GM19193 (cell line): ENCODE data around the gene GARIN3.

ENCODE experiments used
- POLR2A ChIP-seq: IDR thresholded peaks from 4 replicates; pipeline ENCODE4 v1.6.1; 2011; ENCODE audit not compliant: insufficient read depth, insufficient read length; ENCODE audit errors: extremely low read depth

Gene GARIN3

DNA sequence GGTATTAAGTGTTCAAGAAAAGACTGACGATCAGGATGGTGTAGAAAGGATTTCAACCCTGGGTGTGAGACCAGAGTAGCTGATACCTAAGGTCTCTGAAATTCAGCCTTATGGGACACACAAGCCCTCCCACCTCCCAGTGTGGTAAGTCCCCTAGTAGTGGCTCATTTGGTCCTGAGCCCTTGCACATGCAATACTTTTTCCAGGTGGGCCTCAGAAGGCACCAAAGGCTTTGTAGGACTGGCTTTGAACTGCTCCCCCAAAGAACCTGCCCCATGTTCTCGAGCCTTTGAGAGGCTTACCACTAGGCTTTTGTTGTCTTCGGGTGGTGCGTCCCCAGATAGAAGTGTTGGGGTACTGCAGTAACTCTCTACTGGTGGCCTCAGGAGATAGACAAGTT is 803 bp downstream of the GARIN3 start:
- no peak for TF ChIP-seq POLR2A

DNA sequence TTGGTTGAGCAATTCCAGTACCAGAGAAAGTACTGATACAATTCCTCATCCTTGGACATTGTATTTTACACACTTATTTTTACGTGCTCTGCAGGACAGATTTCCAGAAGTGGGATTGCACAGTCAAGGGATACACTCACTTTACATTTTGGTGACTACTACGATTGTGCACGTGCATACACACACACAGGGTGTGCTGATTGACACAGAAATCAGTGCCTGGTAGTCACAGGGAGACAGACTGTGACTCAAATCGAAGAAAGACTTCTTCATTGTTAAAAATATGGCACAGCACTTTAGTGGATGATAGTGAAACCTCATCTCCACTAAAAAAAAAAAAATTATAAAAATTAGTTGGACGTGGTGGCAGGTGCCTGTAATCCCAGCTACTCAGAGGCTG is 1.5 kb downstream of the GARIN3 start:
- no peak for TF ChIP-seq POLR2A

DNA sequence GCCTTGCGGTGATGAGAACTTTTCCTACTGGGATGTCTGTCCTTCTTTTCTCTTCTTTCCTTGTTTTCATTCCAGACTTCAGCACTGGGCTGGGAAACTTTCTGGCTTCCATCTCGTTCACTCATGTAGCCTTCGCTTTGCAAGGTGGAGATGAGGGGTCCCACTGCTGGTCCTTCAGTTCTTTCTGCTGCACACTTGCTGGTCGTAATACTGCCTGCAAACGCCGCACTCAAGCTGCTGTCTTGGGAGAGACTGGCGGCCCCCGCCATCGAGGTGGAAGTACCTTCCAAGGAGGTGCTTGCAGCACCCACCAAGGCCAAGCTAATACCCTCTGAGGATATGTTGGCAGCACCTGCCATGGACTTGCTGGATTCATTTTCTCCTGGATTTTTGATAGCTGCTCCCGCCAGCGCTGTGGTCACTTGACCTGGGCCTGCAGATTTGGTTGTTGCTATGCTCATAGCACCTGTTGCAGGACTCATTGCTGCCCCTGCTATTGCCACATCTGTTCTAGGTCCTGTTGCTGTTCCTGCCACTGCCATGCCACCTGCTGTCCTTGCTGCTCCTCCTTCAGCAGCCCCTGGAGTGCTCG is 3.0 kb downstream of the GARIN3 start:
- no peak for TF ChIP-seq POLR2A

DNA sequence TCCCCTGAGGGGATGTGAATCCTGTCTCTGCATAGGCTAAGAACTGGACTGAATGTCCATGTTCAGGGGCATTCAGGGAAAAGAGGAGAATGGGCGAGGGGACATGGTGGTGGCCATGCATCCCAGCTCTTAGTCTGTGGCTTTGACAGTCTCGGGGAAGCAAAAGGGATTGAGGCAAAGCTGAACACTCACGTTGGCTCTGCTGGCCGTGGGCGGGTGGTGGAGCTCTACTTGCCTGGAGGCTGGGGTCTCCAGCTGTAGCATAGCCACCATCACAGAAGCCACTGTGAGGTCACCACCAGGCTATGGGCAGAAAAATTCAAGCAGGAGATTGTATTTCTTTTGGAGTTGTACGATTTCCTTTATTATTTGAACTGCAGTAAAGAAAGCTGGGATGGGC is 4.1 kb downstream of the GARIN3 start:
- TF ChIP-seq POLR2A: no peak

DNA sequence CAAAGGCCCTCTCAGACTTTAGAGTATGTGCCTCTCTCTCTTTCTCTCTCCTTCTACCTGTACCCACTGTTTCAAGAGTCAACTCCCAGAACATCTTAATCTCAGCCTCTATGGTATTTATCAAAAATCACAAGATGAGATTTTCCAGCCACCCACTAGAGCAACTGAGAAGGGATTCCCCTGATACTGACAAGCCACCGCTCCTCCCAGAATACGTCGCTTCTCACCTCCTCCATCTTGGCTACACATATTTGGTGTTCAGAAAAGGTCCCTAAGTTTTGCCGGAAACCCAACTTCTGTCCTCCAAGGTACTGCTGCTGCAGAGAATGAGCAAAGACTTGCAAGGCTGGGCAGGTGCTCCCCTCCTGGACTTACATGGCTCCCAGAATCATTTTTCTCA is 6.1 kb downstream of the GARIN3 start:
- TF ChIP-seq POLR2A: no peak

DNA sequence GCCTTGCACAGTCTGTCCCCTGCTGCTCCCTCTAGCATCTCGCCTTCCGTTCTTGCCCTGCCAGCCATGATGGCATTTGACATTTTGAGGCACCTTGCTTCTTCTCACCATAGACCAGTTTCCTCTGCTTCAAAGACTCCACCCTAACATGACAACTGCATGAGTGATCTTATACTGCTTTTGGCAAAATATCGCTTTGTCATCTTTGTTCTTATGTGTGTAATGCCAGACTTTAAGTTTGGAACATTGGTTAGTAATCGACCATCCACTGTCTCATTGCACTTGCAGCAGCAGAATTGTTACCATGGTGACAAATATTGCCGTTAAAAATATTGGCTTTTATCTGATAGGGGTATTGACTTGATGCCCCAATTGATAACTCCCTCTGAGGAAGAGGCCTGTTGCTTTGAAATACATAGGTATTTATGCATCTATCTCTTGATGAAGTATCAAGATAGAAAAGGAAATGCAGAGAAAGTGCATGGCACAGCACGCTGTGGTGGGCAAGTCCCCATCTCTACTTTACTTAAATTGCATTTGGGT is 6.8 kb downstream of the GARIN3 start:
- TF ChIP-seq POLR2A: no peak

DNA sequence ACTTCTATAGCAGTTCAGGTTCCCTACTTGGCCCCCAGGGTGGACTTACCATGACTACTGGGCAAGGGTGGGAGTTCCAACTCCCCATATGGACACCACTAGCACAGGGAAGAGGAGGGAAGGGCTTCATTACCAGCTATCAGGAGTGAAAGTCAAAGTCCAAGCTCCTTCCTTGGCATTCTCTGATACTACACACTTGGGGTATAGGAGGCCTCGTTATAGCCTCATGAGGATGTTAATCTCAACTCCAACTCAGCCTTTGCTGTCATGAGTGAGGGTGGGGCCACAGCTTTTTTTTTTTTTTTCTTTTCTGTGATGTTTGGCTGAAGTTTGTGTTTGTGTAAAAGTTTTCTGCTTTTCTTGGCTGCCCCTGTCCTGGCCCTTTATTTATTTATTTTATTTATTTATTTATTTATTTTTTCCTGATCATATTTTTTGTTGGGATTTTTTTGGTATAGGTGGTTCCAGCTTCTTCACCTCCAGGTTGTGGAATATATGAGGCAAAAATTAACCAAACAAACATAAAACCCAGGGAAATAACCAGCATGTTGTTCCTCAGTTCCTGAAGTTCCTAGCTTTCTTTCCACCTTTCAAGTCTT is 8.7 kb downstream of the GARIN3 start:
- no peak for TF ChIP-seq POLR2A

DNA sequence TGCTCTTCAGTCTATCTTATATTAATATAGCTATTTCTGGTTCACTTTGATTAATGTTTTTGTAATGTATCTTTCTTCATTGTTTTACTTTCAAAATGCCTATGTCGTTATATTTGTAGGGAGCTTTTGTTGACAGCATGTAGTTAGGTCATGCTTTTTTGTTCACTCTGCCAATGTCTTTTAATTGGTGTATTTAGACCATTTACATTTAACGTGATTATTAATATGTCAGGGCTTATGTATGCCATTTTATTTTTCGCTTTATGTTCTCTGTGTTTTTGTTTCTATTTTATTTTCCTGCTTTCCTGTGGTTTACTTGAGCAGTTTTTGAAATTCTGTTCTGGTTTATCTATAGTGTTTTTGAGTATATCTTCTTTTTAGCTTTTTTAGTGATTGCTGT is 10.8 kb downstream of the GARIN3 start:
- no peak for TF ChIP-seq POLR2A

DNA sequence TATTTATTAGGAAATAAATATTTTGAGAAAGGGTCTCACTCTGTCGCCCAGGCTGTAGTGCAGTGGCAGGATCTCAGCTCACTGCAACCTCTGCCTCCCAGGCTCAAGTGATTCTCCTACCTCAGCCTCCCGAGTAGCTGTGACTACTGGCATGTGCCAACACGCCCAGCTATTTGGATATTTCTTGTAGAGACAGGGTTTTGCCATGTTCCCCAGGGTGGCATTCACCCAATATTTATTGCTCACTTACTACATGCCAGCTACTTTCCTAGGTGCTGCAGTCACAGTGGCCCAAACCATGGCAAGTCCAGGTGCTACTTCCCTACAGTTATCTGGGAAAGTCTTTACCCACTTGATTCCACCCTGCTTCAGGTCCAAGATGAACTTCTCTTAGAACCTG is 15.1 kb downstream of the GARIN3 start:
- no peak for TF ChIP-seq POLR2A

DNA sequence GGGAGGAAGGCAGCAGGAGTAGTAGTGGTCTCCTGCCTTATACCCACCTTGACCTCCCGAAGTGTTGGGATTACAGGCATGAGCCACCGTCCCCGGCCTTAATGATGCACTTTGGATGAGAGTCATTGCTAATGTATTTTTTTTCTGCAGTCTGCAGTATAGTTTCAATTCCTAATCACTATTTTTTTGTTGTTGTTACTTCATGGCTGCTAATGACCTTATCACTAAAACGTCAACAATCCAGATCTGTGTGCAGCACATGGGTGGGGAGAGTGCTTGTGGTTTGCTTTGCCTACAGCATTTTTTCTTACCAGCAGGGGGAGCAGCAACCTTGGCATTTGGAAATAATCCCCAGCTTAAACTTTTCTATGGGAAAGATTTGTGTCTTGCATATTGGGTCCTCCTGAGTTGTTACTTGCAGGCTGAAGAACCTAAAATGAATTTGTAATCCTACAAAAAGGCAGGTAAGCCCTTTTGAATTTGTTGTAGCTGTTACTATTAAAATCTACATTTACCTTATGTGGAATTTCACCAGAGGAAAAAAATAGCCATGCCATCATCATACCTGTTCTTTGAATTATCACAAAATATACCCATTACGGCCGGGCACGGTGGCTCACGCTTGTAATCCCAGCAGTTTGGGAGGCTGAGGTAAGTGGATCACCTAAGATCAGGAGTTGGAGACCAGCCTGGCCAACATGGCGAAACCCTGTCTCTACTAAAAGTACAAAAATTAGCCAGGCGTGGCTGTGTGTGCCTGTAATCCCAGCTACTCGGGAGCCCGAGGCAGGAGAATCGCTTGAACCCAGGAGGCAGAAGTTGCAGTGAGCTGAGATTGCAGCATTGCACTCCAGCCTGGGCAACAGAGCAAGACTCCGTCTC is 17.1 kb downstream of the GARIN3 start:
- TF ChIP-seq POLR2A: no peak

DNA sequence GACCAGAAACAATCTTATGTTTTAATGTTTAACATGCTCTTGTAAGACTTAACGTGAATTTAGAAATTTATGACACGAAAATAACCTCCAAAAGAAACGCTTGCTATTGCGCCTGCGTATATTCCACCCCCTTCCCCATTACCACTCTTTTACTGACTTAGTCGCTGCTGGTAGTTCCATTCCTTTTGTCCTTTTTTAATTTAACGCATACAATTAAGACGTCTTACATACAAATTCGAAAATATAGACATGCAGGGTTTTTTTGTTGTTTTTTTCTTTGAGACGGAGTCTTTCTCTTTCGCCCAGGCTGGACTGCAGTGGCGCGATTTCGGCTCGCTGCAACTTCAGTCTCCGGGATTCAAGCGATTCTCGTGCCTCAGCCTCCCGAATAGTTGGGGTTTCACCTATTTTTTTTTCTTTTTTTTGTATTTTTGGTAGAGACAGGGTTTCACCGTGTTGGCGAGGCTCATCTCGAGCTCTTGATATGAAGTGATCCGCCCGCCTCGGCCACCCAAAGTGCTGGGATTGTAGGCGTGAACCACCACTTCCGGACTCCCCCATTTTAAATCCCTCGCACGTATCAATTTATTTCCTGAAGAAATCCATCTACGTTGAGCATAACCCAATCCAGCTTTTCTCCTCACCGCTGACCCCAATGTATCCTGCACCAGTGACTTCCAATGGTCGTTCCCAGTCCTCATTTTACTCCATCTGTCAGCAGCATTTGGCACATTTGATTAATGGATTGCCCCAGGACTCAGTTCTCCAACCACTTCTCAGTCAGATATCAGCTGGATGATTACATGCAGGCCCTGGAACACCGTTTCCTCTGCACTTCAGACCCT is 22.7 kb downstream of the GARIN3 start:
- TF ChIP-seq POLR2A: no peak

DNA sequence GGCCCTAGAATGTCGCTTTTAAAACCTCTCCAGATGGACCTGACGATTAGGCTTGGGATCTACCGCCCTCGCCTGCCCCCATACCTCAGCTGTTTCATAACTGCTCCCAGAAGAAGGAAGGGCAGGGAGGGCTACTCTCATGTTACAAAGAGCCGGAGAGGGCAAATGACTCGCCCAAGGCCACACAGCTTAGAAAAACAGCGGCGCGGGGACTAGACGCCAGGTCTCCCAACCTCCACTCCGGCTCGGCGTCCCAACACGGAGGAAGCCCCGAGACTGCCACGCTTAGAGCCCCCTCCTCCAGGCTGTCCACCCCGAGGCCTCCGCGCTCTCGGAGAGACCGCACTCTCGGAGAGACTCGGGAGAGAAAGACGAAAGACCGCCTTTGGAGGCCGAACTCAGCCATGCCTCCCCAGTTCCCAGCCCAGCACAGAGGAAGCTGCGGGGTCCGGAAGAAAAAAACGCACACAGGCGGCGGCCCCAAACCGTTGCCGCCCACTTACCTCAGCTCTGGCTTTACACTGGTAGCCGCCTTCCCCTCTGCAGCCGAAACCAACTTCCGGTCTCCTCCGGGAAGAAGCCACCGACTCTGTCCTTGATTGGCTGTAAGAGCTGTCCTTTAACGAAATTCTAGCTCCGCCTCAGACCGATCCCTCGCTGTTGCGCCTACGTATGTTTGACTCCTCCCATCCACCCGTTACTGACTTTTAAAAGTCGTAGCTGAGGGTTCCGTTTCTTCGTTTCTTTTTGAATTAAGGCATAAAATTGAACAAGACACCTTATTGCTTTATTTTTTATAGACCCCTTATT is 23.5 kb downstream of the GARIN3 start, which contains the start of gene MED7:
Gene MED7, minus strand, starts transcription at position 549 of the 810 bp plus-strand sequence. CDS start 3,434 bp downstream, outside the sequence.
- TF ChIP-seq POLR2A: peak; percentile 91

DNA sequence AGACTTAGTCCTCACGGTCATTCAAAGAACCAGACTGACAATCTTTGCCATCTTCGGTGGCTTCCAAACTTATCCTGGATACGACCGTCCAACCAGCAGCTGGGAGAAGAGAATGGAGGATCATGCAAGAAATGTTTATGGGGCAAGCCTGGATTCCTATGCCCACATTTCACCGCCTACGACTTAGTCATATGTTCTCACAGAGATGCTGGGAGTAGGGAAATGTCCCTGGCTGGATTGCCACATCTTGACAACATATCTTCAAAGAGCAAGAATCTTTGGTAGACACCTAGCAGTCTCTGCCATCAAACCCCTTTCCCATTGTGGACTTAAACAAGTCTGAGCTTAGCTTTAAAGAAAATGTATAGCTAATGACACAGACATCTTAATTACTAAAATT is 28.4 kb downstream of the GARIN3 start:
- TF ChIP-seq POLR2A: no peak

DNA sequence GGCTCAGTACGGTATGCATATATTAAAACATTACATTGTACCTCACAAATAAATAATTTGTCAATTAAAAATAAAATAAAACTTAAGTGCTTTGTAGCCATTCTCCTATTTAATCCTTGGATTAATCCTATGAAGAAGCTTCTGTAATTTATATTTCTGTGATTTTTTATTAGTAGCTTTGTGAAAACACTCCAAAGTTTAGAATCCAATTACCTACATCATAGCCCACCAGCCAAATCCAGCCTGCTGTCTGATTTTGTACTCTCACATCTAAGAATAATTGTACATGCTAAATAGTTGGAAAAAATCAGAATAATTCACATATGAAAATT is 33.8 kb downstream of the GARIN3 start:
- no peak for TF ChIP-seq POLR2A
